DMS79 (cell line): Measurements from ENCODE around the gene EIF1AD.
A peak's percentile ranks its signal among the peaks of the same experiment; 100 is the strongest.
"Not testable (repeated sequence)": the region's sequence is repeated elsewhere in the genome, so short reads cannot be mapped to it uniquely, and the experiment has no call there.

Source experiments
- DNase-seq: peaks from one replicate; lab custom pipeline; 2025; lab: John Stamatoyannopoulos, UW

EIF1AD gene

GRCh38 chr11:66022401-66023185, 20.6 kb upstream of the EIF1AD start:
- DNase-seq = peak; percentile 26

GRCh38 chr11:66020618-66021357, 18.8 kb upstream of the EIF1AD start:
- DNase-seq = no peak

- no peak for DNase-seq
Measured at GRCh38 chr11:66020212-66020611, 18.3 kb upstream of the EIF1AD start.

- no peak for DNase-seq
Measured at GRCh38 chr11:66017321-66017720, 15.4 kb upstream of the EIF1AD start.

- no peak for DNase-seq
Measured at GRCh38 chr11:66016793-66017177, 14.8 kb upstream of the EIF1AD start.

GRCh38 chr11:66015936-66016792, 14.2 kb upstream of the EIF1AD start:
- no peak for DNase-seq

- no peak for DNase-seq
Measured at GRCh38 chr11:66015454-66015881, 13.5 kb upstream of the EIF1AD start.

GRCh38 chr11:66014804-66015453, 13.0 kb upstream of the EIF1AD start:
- DNase-seq = no peak

- no peak for DNase-seq
Measured at GRCh38 chr11:66013762-66014100, 11.8 kb upstream of the EIF1AD start.

GRCh38 chr11:66012946-66013761, 11.2 kb upstream of the EIF1AD start:
- no peak for DNase-seq

- no peak for DNase-seq
Measured at GRCh38 chr11:66012371-66012945, 10.5 kb upstream of the EIF1AD start.

GRCh38 chr11:66011785-66012303, 9.9 kb upstream of the EIF1AD start, which contains the start of gene CST6:
CST6 (plus strand) TSS chr11:66012008; CDS start chr11:66012045, 37 bp downstream.
- DNase-seq = no peak

- DNase-seq = peak; percentile 60
Measured at GRCh38 chr11:66011239-66011784, 9.4 kb upstream of the EIF1AD start.

- not testable (repeated sequence) for DNase-seq
Measured at GRCh38 chr11:66010036-66010435, 8.1 kb upstream of the EIF1AD start.

- DNase-seq = no peak
Measured at GRCh38 chr11:66008468-66009101, 6.6 kb upstream of the EIF1AD start.

GRCh38 chr11:66008095-66008467, 6.1 kb upstream of the EIF1AD start:
- no peak for DNase-seq

- no peak for DNase-seq
Measured at GRCh38 chr11:66007201-66007634, 5.3 kb upstream of the EIF1AD start.

GRCh38 chr11:66006891-66007176, 4.9 kb upstream of the EIF1AD start:
- DNase-seq = no peak

- no peak for DNase-seq
Measured at GRCh38 chr11:66006134-66006890, 4.4 kb upstream of the EIF1AD start.
